Sigmoid colon (tissue), 7 donors: ENCODE measurements around the gene PPP2R2B. TPM values are rescaled to one million over a fixed set of nuclear protein-coding genes. Genes with fewer than 3 reads are reported as not detected.

Experiments
- DNase-seq: peaks from one replicate; pipeline ENCODE4 v3.0.0-alpha.2; 2019
- H3K27ac ChIP-seq, 4 donors: fragments of 200-600 bp; sonication (generic); one replicate each; pipeline ENCODE4 v1.5.1; 2016 to 2019; ENCODE audit warnings: mild to moderate bottlenecking in 1 of 4
- H3K27me3 ChIP-seq, 3 donors: fragments of 200-600 bp; sonication (generic); one replicate each; pipeline ENCODE4 v1.5.1; 2019; ENCODE audit warnings: mild to moderate bottlenecking in 1 of 3
- H3K36me3 ChIP-seq, 4 donors: fragments of 200-600 bp; sonication (generic); one replicate each; pipeline ENCODE4 v1.5.1; 2016 to 2019
- H3K4me1 ChIP-seq, 4 donors: fragments of 200-600 bp; sonication (generic); one replicate each; pipeline ENCODE4 v1.5.1; 2017 to 2019
- H3K4me3 ChIP-seq, 4 donors: fragments of 200-600 bp; sonication (generic); one replicate each; pipeline ENCODE4 v1.5.1; 2017 to 2019; ENCODE audit warnings: mild to moderate bottlenecking in 2 of 4, moderate library complexity in 1 of 4
- H3K9me3 ChIP-seq, 4 donors: fragments of 200-600 bp in 3 of 4; sonication (generic) in 3 of 4; one replicate each; pipeline versions ENCODE4 v1.5.1 to v1.6.1; 2013 to 2019
- EP300 ChIP-seq, 4 donors: sonication (generic); formaldehyde crosslinking; IDR thresholded peaks; one replicate each; pipeline ENCODE4 v1.6.1; 2017; ENCODE audit warnings: antibody characterized with exemption in 4 of 4
- POLR2A ChIP-seq, 2 donors: fragments of 450-650 bp; IDR thresholded peaks; one replicate each; pipeline ENCODE4 v1.6.1; 2016; ENCODE audit warnings: antibody characterized with exemption in 2 of 2, mild to moderate bottlenecking in 2 of 2, moderate library complexity in 2 of 2
- POLR2AphosphoS5 ChIP-seq, 4 donors: sonication (generic); formaldehyde crosslinking; IDR thresholded peaks; one replicate each; pipeline ENCODE4 v1.6.1; 2017; ENCODE audit warnings: antibody characterized with exemption in 4 of 4
- WGBS, 2 donors: extraction: QIAGEN DNeasy Blood & Tissue Kit; methylation state at CpG; one replicate each; pipeline ENCODE4 v1.1.7; 2013; 5-methylcytosine and 5-hydroxymethylcytosine counted together
- intact Hi-C: fragments of 100-400 bp; cut with DNase I; formaldehyde crosslinking; loops from one replicate; pipeline ENCODE4 v1.15.1; 2023
- polyA plus RNA-seq, 3 donors: library from polyadenylated mRNA; stranded (reverse); fragments of 200-250 nt; gene quantifications; one replicate each; pipeline ENCODE4 v1.2.3, GENCODE V29; 2013
- total RNA-seq, 4 donors: library from RNA; depleted of rRNA; stranded (reverse); fragments of >200 nt; gene quantifications; one replicate each; pipeline ENCODE4 v1.1.0, GENCODE V29; 2016
- TF ChIP-seq, protein P1 (sequence below), 4 experiments: fragments of 450-650 bp in 3 of 4; fragments of 200-600 bp in 1 of 4; IDR thresholded peaks; one replicate each; pipeline ENCODE4 v1.5.1; 2016 to 2019; ENCODE audit warnings: antibody characterized with exemption in 4 of 4, mild to moderate bottlenecking in 3 of 4, moderate library complexity in 2 of 4
- donor health status: healthy with polysubstance abuse.
- donor health status: Bipolar disorder and iron deficiency.
- donor health status: healthy.

PPP2R2B gene
- total and polyA plus RNA-seq, 7 donors: 0.60 to 19.6 (median 7.4) TPM; not detected in 1

DNA sequence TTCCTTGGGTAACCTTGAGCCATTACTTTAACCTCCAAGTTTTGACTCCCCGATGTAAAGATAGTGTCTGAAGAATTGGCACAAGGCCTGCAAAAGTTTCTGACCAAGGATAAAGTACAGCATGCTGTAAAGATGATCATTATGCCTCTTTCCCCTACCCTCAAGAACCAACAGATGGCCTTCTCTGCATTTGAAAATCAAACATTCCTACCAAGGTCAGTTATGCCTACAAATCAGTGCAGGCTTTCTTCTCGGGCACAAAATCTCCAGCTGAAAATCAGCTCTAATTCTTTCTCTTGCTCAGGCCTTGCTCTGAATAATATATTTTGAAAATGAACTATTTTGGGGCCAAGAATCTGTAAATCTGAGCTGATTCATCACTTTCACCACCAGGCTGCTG lies 59.7 kb downstream of the PPP2R2B start:
- H3K4me1 ChIP-seq: peaks cover 0 to 8% (median 4%) of the 10 kb centered on the region in 4 donors
- H3K27ac ChIP-seq: no peak overlapping the region
- H3K9me3 ChIP-seq: no peaks in the 10 kb centered on the region
- no peaks in the 10 kb centered on the region for H3K36me3 ChIP-seq
- no peak for TF ChIP-seq POLR2AphosphoS5 (IDR thresholded peaks at IDR 0.05)
- TF ChIP-seq POLR2A (IDR thresholded peaks at IDR 0.05): no peak
- TF ChIP-seq, protein P1, sequence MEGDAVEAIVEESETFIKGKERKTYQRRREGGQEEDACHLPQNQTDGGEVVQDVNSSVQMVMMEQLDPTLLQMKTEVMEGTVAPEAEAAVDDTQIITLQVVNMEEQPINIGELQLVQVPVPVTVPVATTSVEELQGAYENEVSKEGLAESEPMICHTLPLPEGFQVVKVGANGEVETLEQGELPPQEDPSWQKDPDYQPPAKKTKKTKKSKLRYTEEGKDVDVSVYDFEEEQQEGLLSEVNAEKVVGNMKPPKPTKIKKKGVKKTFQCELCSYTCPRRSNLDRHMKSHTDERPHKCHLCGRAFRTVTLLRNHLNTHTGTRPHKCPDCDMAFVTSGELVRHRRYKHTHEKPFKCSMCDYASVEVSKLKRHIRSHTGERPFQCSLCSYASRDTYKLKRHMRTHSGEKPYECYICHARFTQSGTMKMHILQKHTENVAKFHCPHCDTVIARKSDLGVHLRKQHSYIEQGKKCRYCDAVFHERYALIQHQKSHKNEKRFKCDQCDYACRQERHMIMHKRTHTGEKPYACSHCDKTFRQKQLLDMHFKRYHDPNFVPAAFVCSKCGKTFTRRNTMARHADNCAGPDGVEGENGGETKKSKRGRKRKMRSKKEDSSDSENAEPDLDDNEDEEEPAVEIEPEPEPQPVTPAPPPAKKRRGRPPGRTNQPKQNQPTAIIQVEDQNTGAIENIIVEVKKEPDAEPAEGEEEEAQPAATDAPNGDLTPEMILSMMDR (IDR thresholded peaks at IDR 0.05): no peak
- TF ChIP-seq EP300 (IDR thresholded peaks at IDR 0.05): no peak
- H3K27me3 ChIP-seq: no peaks in the 10 kb centered on the region
- H3K4me3 ChIP-seq: no peak overlapping the region
- intact Hi-C loops: no loop called here
- DNase-seq: no peak
- 63 to 76% methylated on average over 2 of the region's 2 CpGs for WGBS, 2 donors

DNA sequence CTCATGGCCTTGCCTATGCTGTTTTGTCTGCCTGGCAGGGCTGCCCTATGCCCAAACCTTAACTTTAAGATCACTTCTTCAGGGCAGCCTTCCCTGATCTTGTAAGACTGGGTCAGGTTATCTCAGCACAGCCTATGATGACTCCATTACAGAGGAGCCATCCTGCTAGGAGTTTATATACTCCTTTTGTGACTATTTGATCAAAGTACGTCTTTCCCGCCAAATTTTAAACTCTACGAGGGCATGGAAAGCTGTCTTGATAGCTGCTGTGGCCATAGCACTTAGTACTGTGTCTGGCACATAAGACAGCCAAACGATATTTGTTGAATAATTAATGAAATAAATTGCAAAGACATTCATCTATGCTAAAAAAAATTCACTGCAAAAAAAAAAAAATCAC lies 60.6 kb downstream of the PPP2R2B start:
- intact Hi-C loops: no loop called here
- Histone ChIP-seq H3K27ac (no peak overlapping the region), H3K36me3 (no peaks in the 10 kb centered on the region), H3K9me3 (no peaks in the 10 kb centered on the region), H3K27me3 (no peaks in the 10 kb centered on the region), H3K4me3 (no peak overlapping the region), H3K4me1 (peaks cover 0 to 4% (median 2%) of the 10 kb centered on the region in 4 donors)
- no peak for DNase-seq
- WGBS, 2 donors: 75 to 88% methylated on average over 4 of the region's 4 CpGs
- no peak for TF ChIP-seq EP300 (IDR thresholded peaks at IDR 0.05)
- TF ChIP-seq POLR2AphosphoS5 (IDR thresholded peaks at IDR 0.05): no peak
- no peak for TF ChIP-seq POLR2A (IDR thresholded peaks at IDR 0.05)
- TF ChIP-seq, protein P1 (IDR thresholded peaks at IDR 0.05): no peak

DNA sequence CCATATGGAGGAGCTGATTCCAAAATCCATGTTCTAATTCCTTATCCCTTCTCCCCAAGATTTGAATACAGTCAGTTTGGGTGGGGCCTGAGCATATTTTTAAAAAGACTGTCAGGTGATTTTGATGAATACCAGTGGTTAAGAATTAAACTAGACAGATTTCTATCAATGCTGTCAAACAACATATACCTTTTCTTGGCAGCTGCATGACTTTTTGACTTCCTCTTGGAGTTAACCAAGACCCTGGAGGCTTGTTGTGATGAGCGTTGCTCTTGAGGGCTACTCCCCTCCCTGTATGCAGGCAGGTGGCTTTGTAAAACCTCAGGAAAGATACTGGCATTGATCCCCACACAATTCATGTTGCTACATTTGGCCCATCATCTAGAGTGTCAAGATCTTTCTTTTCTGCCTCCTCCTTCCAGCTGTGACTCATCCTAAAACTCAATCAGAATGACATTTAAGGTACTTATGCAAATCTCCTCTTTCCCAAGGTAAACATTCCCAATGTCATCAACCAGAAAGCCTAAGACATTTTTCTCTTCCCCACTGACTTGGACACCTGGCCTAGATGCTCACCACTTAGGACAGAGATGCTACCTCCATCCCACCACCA lies 61.7 kb downstream of the PPP2R2B start:
- TF ChIP-seq POLR2A (IDR thresholded peaks at IDR 0.05): no peak
- no peak for TF ChIP-seq EP300 (IDR thresholded peaks at IDR 0.05)
- no peak for TF ChIP-seq POLR2AphosphoS5 (IDR thresholded peaks at IDR 0.05)
- TF ChIP-seq, protein P1 (IDR thresholded peaks at IDR 0.05): no peak
- no peaks in the 10 kb centered on the region for H3K4me1 ChIP-seq
- H3K27ac ChIP-seq: no peak overlapping the region
- H3K4me3 ChIP-seq: no peak overlapping the region
- H3K36me3 ChIP-seq: no peaks in the 10 kb centered on the region
- H3K9me3 ChIP-seq: no peaks in the 10 kb centered on the region
- intact Hi-C loops: no loop called here
- no peaks in the 10 kb centered on the region for H3K27me3 ChIP-seq
- DNase-seq: no peak
- WGBS, 2 donors: 30 to 41% methylated on average over 1 of the region's 1 CpG

DNA sequence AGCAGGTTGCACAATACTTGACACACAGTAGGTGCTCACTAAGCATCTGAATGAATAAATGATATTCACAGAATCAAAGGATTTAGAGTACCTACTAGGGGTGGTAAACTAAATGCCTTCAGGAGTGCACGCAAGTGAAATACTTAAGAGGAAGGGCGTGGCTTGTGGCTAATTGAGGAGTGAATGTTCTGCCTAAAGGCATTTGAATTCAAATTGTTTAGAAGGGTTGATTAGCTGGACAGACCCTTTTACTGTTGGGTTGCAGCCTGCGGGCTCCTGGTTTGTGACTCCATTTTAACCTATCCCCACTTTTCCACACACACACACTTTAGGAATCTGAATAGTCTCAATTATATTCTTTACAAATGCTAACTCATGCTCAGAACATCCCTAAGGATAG lies 63.1 kb downstream of the PPP2R2B start:
- Histone ChIP-seq H3K36me3 (no peaks in the 10 kb centered on the region), H3K9me3 (no peaks in the 10 kb centered on the region), H3K4me3 (no peak overlapping the region), H3K27ac (no peak overlapping the region), H3K27me3 (no peaks in the 10 kb centered on the region), H3K4me1 (no peaks in the 10 kb centered on the region)
- intact Hi-C loops: no loop called here
- TF ChIP-seq EP300 (IDR thresholded peaks at IDR 0.05) (no peak), POLR2A (IDR thresholded peaks at IDR 0.05) (no peak), POLR2AphosphoS5 (IDR thresholded peaks at IDR 0.05) (no peak)
- TF ChIP-seq, protein P1 (IDR thresholded peaks at IDR 0.05): no peak
- no peak for DNase-seq
- whole genome bisulfite sequencing, 2 donors: 62 to 77% methylated on average over 3 of the region's 3 CpGs
